ENCODE results near the gene IFIT3.

IFIT3 gene

DNA sequence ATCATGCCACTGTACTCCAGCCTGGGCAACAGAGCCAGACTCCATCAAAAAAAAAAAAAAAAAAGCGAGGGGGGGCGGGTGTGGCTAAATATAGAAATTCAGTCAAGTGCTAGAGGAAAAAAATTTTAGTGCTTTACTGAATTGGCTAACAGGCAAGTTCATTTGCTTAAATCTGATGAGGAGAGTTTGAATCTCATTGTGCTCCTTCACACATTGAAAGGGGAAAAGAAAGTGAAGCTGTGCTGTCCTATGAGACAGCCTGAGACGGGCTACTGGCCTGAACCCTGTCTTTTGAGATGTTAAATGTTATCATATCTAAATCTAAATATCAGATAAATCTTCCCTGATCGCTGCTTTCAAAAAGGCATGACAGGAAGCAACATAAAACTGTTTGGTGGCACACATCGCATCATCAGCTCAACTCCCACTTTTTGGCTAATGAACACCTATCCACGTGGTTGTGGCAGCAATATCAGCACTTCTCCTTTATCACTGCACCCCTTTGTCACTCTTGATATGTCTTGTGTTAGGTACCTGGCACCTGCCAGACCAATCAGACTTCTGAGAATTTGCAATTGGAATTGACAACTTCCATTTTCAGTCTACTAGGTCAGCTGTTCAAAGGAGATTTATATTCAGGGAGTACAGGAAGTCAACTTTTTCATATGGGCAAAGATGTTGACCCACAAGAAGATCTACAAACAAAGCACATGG lies 36.1 kb downstream of the IFIT3 start:
- no peak for DNase-seq

DNA sequence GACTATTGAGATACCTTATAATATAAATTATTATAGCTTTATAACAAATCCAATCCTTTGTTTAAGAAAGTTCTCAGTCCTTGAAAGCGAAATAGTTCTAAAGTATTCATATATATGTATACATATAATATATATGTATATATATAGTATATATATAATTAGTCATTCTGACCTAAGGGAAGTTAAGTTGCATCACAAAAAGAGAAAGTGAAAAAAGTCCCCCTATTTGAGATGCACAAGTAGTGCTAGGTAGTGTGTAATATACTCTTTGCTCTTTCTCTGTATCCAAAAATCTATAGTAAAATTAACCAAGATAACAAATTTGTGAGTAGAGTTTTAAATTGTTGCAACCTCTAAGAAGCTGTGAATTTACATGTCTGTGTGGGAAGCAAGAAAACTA lies 36.7 kb downstream of the IFIT3 start:
- no peak for DNase-seq

DNA sequence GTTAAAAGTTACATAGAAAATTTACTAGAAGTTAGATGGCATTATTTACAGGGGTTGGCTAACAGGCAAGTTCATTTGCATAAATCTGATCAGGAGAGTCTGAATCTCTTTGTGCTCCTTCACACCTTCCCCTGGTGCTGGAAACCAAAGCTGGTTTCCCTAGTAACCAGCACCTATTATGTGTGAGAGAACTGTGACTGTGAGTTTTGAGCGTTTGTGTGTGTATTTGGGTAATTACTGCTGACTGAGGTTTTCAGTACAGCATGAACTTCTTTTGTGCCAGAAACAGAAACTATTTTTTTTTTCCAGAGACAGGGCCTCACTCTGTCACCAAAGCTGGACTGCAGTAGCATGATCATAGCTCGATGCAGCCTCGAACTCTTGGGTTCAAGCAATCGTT lies 39.7 kb downstream of the IFIT3 start:
- DNase-seq: no peak

DNA sequence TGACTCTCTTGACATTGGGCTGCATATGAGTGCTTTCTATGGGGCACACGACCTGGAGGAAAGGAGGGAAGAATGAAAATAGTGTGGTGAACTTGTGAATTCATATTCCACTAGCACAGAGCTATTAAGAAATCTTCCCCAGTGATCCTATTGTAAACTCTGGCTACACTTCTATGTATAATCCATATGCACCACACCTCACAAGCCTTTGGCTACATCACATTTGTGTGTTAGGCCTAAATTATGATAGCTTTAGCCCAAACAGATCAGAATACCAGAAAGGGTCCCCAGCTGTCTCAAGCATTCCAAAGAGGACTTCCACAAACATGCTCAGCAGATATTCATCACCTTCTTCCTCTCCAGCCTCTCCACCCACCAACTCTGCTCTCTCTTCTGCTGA lies 40.3 kb downstream of the IFIT3 start:
- DNase-seq: no peak

DNA sequence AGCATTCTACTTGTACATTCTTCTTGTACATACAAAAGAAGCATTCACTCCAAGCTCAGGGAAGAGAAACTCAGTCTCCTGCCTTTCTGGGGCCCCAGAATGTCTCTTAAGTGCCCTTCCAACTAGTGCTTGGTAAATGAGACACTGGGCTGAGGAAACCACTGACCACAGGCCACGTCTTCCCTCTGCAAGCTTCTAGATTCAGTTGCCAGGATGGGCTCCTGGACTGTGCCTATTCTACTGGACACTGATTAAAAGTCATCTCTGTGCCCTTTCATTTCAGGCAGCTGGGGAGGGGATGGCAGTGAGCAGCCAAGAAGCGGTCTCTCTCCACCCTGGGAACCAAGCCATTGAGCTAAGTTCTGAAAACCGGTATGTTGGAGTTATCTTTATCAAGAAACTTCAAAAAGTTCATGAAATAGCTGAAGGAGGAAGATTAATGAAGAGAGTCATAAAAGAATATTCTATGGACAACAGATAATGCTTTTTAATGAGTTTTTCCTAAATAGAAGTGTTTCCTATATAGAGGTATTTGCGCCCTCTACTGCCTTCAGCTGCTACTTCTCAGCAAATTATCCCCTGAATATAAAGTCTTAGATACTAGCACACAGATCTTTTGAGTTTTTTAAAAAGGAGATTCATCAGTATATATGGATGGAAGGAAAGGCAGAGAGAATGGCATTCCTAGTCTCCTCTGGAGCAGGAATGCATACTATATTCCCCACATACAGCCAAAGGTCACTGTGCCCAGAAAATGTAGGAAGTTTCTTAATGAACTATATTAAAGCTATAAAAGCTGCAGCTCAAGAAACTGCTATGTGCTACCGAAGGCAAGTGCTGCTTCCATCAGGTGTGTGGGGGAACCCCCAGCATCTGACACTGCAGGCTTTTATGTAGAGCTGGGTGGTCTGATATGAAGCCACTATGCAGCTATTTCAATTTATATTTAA lies 41.6 kb downstream of the IFIT3 start:
- DNase-seq: no peak

DNA sequence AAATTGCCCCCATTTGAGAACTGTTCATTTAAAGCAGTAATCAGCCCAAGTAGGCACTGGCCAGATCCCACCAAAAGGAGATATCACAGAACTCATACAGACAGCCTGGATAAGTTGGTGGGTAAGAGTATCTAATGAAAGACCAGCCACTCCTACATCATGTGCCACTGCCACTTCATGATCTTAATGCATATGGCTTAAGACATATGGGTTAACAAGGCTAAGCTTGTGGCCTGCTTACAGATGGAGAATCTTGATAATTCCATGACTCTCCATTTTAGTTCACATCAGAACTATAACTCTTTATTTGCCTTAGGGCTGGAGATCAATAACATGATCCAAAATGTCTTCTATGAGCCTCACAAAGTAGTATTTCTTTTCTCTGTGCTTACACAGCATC lies 43.3 kb downstream of the IFIT3 start:
- no peak for DNase-seq

DNA sequence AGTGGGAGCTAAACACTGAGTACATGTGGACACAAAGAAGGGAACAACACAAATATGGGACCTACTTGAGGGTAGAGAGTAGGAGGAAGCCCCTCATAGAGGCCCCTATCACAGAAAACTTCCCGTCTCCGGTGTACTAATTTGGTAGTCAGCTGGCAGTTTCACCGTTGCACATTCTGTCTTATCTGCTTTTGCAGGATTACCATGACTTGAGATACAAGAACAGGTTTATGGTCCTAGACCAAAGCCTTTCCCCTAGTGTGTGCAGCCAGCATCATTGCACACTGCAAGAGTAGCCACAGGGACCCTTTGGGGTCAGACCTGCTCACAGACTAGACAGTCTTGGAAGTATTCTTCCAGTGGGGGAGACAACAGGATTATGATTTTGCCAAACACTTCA lies 44.2 kb downstream of the IFIT3 start:
- DNase-seq: no peak

DNA sequence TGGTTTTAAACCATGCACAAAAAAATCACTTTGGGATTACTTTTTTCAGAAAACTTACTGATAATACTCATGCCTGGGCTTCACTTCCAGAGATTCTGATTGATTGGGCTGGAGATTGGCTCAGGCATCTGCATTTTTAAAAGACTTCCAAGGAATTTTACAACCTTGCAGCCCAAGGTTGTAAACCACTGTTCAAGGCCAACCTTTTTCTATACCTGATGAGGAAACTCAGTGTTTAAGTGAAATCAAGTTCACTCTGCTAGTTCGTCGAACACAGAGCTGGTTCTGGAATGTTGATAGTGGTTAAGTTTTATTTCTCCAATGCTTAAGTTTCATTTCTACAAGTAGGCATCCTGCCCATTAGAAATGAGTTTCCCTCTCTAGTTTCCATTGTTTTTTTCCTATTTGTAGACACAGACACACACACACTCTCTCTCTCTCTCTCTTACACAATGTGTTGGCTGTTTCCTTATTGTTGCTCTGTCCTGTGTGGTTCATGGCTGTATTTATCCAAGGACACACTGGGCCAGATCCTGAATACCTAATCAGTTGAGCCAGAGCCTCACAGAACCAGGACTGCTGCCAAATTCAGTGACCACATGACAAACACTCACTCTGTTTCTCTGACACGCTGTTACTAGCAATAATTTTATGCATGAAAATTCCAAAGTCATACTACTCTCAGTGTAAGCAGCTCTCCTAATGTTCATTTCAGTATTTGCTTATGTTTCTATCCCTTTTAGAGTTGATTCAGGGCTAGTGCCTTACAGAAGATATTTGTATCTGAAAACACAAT lies 46.3 kb downstream of the IFIT3 start:
- no peak for DNase-seq

DNA sequence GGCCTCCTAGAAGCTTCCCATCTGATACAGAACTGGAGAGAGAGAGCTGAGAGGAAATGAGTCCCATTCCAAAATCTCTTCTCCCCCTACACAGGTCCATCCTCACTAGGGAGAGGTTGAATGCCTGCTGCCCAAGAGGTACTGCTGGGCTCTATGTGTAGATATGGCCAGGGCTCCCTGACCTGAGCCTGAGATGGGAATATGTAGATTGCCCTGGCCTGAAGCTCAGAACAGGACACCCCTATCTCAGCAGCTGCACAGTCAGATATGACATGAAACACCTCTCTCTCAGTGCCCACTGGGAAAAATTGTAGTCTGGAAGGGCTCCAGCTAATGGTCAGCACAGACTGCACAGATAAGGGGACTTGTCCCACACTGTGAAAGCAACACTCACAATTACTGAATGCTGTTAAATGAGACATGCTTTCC lies 46.9 kb downstream of the IFIT3 start:
- DNase-seq: no peak

DNA sequence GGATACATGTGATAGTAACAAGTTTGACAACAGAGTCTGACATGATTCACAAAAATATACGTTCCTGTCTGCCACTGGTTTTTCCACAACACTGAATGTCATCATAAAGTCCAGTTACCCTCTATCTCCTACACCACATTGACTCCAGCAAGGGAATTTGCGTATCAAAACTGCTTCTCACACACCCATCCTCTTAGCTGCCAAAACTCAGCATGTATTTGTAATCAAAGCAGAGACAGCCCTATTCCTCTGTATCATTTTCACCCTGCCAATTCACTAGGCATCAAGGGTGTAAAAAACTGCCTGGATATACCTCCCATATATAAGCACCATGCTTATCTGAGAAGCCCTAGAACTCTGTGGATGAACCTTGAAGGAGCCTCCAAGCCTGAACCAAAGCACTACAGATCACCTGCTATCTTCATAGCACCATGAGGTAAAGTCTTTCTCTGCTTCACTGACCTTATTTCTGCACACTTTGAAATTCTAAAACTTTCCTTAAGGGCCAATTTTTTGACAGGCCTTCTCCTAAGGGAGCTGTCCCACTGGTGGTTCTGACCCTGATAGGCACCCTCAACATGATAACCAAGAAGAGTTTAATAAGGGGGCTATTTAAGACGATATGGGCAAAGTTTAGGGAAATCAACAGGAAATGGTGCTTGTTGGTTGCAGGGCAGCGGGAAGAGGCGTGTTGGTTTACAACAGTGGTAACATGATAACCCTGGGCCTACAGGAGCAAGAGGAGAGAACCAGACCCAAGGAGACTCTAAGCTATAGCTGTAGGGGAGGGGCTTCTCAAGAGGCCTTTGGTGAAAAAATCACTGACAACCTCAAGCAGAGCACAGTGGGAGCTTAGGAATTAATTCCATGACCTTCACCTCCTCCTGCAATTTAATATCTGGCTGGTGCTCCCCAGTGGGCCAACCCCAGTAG lies 50.2 kb downstream of the IFIT3 start, which contains the start of gene IFIT1B:
Gene IFIT1B (plus strand): TSS at position 352 of the 933 bp plus-strand sequence. CDS start 80 bp downstream, at position 432.
- DNase-seq: no peak

DNA sequence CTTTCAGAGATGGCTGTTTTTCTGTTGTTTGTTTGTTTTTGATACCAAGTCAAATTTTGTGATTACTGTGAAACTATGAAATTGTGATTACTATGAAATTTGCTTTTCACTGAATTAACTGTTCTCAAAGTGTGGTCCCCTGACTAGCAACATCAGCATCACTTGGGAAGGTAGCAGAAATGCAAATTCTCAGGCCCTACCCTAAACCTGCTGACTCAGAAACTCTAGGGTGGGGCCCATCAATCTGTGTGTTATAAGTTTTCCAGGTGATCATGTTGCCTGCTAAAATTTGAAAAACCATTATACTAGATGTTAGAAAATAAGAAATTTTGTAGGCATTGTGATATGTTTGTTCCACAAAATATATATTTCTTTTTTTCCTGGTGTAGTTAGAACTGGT lies 51.3 kb downstream of the IFIT3 start:
- no peak for DNase-seq

DNA sequence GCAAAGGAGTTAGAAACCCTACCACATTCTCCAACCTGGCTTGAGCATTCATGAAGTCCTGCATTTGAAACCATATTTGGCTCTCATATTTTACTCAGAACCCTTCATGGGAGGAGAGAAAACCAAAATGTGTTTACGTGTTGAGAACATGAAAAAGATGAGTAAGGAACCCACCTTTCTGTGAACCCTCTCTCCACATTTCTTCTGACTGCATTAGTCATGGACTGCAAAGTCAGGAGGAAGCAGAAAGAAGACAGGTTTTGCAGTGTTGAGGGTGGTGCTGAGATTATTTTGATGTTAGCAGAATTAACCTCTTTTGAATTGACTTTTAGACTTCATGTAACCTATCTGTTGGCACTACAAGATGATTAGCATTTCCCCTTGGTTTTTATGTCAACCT lies 55.0 kb downstream of the IFIT3 start:
- DNase-seq: no peak

DNA sequence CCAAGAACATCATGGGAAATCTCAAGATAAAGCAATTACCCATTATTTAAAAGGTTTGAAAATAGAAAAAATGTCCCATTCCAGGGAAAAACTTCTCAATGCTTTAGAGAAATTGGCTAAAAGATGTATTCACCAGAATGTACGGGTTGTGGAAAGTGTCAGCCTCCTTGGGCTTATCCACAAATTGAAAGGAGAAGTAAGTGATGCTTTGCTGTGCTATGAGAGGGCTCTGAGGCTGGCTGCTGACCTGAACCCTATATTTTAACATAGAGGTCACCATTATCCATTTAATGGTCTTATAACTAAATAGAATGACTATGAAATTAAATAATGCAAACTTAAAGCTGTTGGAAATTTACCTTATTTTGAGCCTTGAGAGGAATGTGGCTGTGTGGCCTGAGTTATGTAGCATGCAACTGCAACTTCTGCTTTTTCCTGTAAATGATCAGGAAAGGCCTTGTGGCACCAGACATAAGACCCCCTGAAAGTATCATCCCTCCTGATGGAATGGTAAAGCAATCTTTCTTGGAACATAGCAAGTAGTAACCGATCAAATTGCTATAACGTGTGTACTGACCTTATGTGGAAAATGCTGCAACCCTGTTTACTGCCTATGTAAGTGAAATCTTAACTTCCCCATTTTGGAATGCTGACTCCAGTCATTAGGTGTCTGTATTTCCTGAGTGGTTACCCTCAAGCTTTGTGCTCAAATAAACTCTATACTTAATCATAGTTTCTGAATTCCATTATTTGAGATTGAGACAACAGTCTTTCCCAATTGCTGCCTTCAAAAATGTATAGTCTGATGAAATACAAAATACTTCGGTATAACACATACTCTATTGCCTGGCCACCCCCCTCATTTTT lies 56.9 kb downstream of the IFIT3 start:
- no peak for DNase-seq

DNA sequence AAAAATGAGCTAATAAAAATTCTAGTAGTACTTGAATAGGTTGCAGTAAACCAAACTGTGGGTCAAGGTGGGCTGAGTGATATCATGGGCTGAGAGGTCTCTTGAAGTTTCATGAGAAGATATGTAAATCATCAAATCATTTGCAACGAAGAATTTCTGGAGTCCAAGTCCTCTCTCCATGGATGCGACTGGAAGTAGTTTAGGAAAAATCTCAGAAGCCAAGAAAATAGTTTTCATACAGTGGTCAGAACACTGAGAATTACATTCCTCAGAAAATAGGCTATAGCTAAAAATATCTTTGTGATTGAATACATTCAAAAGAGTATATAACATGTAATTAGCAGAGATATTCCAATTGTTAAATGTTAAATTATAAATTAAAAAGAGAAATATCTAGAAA lies 61.0 kb downstream of the IFIT3 start:
- DNase-seq: no peak

DNA sequence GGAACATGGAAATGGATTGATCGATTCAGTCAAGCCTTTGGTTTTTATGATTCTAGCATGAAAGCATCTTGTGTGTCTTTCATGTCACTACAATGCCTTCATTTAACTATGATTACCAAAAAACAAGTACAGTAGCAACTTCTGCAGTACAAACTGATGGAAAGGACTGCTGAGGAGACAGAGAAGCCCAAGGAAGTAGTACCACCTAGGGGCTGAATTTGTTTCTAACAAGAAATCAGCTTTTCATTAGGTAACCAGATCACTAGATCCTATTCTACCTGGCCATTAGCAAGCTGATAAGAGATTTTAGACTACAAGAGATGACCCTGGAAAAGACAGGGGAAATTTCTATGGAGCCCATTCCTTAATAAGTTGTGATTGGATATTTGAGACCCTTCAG lies 61.5 kb downstream of the IFIT3 start:
- DNase-seq: no peak

Data from NCI-H526 treated with DMSO at 0.1 percent for 48 hours (cell line).